ENCODE data around the gene CNTFR.

Gene CNTFR

DNA sequence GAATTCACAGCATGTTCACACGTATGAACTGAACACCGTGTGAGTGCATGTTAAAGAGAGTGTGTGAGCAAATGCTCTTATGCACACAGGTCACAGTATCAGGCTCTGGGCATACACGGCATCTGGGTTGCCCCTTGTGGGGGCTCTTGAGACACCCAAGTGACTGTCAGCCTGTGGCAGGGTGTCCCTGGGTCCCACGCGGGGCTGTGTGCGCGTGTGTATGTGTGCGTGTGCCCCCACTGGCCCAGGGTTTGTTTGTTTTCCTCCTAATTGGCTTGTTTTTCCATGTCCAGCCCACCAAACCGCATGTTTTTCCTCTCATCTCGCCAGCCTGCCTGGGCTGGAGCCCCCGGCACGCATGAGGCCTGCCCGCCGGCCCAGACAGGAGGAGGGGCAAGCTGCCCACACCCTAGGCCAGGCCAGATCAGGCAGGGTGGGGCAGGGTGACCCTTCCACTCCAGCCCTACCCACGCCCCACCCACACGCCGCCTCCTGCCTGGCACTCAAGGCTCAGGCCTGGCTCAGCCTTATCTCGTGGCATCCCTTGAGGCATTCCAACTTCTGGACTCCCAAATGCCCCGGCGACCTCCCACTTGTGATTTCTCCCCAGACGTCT, 28.8 kb downstream of the CNTFR start:
- DNase-seq (ENCODE audit: low spot score): no peak
- TF ChIP-seq, protein P1, sequence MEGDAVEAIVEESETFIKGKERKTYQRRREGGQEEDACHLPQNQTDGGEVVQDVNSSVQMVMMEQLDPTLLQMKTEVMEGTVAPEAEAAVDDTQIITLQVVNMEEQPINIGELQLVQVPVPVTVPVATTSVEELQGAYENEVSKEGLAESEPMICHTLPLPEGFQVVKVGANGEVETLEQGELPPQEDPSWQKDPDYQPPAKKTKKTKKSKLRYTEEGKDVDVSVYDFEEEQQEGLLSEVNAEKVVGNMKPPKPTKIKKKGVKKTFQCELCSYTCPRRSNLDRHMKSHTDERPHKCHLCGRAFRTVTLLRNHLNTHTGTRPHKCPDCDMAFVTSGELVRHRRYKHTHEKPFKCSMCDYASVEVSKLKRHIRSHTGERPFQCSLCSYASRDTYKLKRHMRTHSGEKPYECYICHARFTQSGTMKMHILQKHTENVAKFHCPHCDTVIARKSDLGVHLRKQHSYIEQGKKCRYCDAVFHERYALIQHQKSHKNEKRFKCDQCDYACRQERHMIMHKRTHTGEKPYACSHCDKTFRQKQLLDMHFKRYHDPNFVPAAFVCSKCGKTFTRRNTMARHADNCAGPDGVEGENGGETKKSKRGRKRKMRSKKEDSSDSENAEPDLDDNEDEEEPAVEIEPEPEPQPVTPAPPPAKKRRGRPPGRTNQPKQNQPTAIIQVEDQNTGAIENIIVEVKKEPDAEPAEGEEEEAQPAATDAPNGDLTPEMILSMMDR (IDR thresholded peaks at IDR 0.05): no peak
- Histone ChIP-seq H3K27ac (peak overlapping the region in 1 of 2 donors; percentile 56), H3K4me3 (no peak overlapping the region)

GRCh38 chr9:34559624-34560455, 29.7 kb downstream of the CNTFR start:
- Histone ChIP-seq H3K4me3 (peak overlapping the region; percentile 43), H3K27ac (peak overlapping the region in 1 of 2 donors; percentile 56)
- DNase-seq (ENCODE audit: low spot score): no peak
- TF ChIP-seq, protein P1 (IDR thresholded peaks at IDR 0.05): no peak

DNA sequence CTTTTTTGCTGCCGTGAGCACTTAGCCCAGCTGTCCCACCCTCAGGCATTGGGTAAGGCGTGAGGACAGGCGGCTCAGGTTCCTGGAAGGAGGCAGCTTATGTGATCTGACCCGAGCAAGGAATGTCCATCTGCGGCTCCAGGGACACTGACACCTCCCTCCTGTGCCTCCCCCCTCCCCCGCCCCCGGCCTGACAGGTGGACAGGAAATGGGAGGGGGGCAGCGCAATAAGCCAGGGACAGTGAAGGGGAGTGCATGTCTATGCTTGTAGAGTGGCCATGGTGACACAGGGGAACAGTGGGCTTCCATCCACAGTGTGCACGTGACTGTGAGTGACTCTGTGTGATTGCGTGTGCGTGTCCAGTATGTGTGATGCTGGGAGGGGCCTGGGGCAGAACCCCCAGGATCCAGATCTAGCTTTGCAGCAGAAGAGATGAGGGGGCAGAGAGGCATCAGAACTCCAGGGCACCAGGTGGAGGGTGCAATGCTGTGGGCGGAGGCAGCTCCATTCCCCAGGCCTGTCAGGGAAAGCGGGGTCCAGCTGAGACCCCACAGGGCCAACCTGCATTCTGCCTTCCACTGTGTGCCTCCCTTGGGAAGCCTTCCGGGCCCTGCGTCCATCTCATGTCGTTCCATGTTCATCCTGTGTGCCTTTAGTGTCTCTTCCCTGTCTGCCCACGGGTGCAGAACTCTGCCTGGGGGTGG, 30.5 kb downstream of the CNTFR start:
- DNase-seq (ENCODE audit: low spot score): no peak
- Histone ChIP-seq H3K27ac (peak overlapping the region in 1 of 2 donors; percentile 42), H3K4me3 (peak overlapping the region; percentile 43)
- TF ChIP-seq, protein P1 (IDR thresholded peaks at IDR 0.05): no peak

- no peak for DNase-seq (ENCODE audit: low spot score)
- H3K27ac ChIP-seq: no peak overlapping the region
- H3K4me3 ChIP-seq: no peak overlapping the region
- TF ChIP-seq, protein P1 (IDR thresholded peaks at IDR 0.05): no peak
These were observed 31.2 kb downstream of the CNTFR start for GRCh38 chr9:34558364-34558763.

GRCh38 chr9:34557426-34558321, 31.9 kb downstream of the CNTFR start:
- H3K27ac ChIP-seq: no peak overlapping the region
- DNase-seq (ENCODE audit: low spot score): no peak
- no peak overlapping the region for H3K4me3 ChIP-seq
- TF ChIP-seq, protein P1 (IDR thresholded peaks at IDR 0.05): no peak

GRCh38 chr9:34556949-34557348, 32.6 kb downstream of the CNTFR start:
- Histone ChIP-seq H3K27ac (no peak overlapping the region), H3K4me3 (no peak overlapping the region)
- no peak for DNase-seq (ENCODE audit: low spot score)
- TF ChIP-seq, protein P1 (IDR thresholded peaks at IDR 0.05): no peak
